IMR-90 (cell line): Measurements from ENCODE around the gene RFX1. TPM values are rescaled to one million over a fixed set of nuclear protein-coding genes. Genes with fewer than 3 reads are reported as not detected.

Experiments
- ATAC-seq: fragments of 200-7000 bp; cut with Tn5 transposase; 2 replicates; pipeline ENCODE4 v1.9.1; 2020; ENCODE audit warnings: low read depth, mild to moderate bottlenecking, moderate library complexity
- BruUV-seq: library from RNA; stranded (reverse); fragments of 400-500 nt; replicated peaks from 2 replicates; lab custom pipeline; 2021; lab: Mats Ljungman, UMichigan
- CTCF ChIA-PET: fragments of 300-600 bp; formaldehyde crosslinking; extraction: SDS; loops from one replicate; lab custom pipeline; 2021; ENCODE audit warnings: antibody characterized with exemption; lab: Yijun Ruan, JAX
- POLR2A ChIA-PET: fragments of 300-600 bp; sonication (Branson Sonifier 250); formaldehyde crosslinking; loops from one replicate; lab custom pipeline; 2022; ENCODE audit warnings: antibody characterized with exemption; ENCODE audit not compliant: unreplicated experiment; lab: Charles Lee
- DNase-seq: peaks from one replicate; pipeline ENCODE4 v3.0.0; 2013
- H2AFZ ChIP-seq: replicated peaks from 2 replicates; pipeline ENCODE3; 2013; ENCODE audit warnings: low read length, mild to moderate bottlenecking; ENCODE audit not compliant: poor library complexity
- H2AK5ac ChIP-seq: 2 replicates; pipeline ENCODE4 v1.6.1; 2013; ENCODE audit warnings: low read depth, low read length, inconsistent platforms
- H2AK9ac ChIP-seq: replicated peaks from 2 replicates; pipeline ENCODE3; 2013; ENCODE audit warnings: mild to moderate bottlenecking, low read depth, low read length, moderate library complexity; ENCODE audit not compliant: poor library complexity
- H2BK120ac ChIP-seq: 2 replicates; pipeline ENCODE4 v1.6.1; 2013; ENCODE audit warnings: low read depth, low read length, inconsistent platforms
- H2BK15ac ChIP-seq: 3 replicates; pipeline ENCODE4 v1.6.1; 2013; ENCODE audit warnings: low read depth, low read length, inconsistent platforms
- H2BK20ac ChIP-seq: 2 replicates; pipeline ENCODE4 v1.6.1; 2013; ENCODE audit warnings: low read depth, mild to moderate bottlenecking, inconsistent platforms, low read length, moderate library complexity
- H2BK5ac ChIP-seq: 2 replicates; pipeline ENCODE4 v1.6.1; 2013; ENCODE audit warnings: mild to moderate bottlenecking, low read depth, low read length, inconsistent platforms; ENCODE audit not compliant: poor library complexity, severe bottlenecking
- H3K14ac ChIP-seq: replicated peaks from 2 replicates; pipeline ENCODE4 v1.6.1; 2013; ENCODE audit warnings: low read depth, low read length, inconsistent platforms
- H3K18ac ChIP-seq: 2 replicates; pipeline ENCODE4 v1.6.1; 2013; ENCODE audit warnings: low read depth, low read length, control low read depth
- H3K23ac ChIP-seq: 2 replicates; pipeline ENCODE4 v1.6.1; 2013; ENCODE audit warnings: low read depth, low read length, inconsistent platforms
- H3K27ac ChIP-seq: 2 replicates; pipeline ENCODE4 v1.5.1; 2013; ENCODE audit warnings: mild to moderate bottlenecking, control low read depth, low read length; ENCODE audit not compliant: insufficient read depth
- H3K27me3 ChIP-seq: 2 replicates; pipeline ENCODE4 v1.6.1; 2013; ENCODE audit warnings: low read length; ENCODE audit not compliant: control insufficient read depth, insufficient read depth
- H3K36me3 ChIP-seq: 2 replicates; pipeline ENCODE4 v1.6.1; 2013; ENCODE audit warnings: low read length, mixed read lengths; ENCODE audit not compliant: control insufficient read depth, insufficient read depth
- H3K4ac ChIP-seq: 2 replicates; pipeline ENCODE4 v1.6.1; 2013; ENCODE audit warnings: low read depth, low read length, inconsistent platforms
- H3K4me1 ChIP-seq: 2 replicates; pipeline ENCODE4 v1.6.1; 2013; ENCODE audit warnings: low read length, mixed read lengths; ENCODE audit not compliant: control insufficient read depth, insufficient read depth
- H3K4me2 ChIP-seq: 2 replicates; pipeline ENCODE4 v1.6.1; 2013; ENCODE audit warnings: low read depth, mild to moderate bottlenecking, control low read depth, low read length, moderate library complexity
- H3K4me3 ChIP-seq: 2 replicates; pipeline ENCODE4 v1.5.1; 2013; ENCODE audit warnings: low read depth, mild to moderate bottlenecking, control low read depth, low read length, moderate library complexity; ENCODE audit not compliant: insufficient read depth
- H3K56ac ChIP-seq: 2 replicates; pipeline ENCODE4 v1.6.1; 2013; ENCODE audit warnings: low read length, inconsistent platforms; ENCODE audit not compliant: insufficient read depth; ENCODE audit errors: extremely low read depth
- H3K79me1 ChIP-seq, 2 experiments: 2 replicates each; pipeline ENCODE4 v1.6.1; 2013; ENCODE audit warnings: low read length in 2 of 2, inconsistent platforms in 1 of 2, low read depth in 1 of 2
- H3K9ac ChIP-seq: 2 replicates; pipeline ENCODE4 v1.6.1; 2013; ENCODE audit warnings: low read depth, low read length, control low read depth
- H3K9me1 ChIP-seq: 2 replicates; pipeline ENCODE4 v1.6.1; 2013; ENCODE audit warnings: low read length, inconsistent platforms; ENCODE audit not compliant: insufficient read depth
- H3K9me3 ChIP-seq: 2 replicates; pipeline ENCODE4 v1.6.1; 2013; ENCODE audit warnings: low read length; ENCODE audit not compliant: control insufficient read depth, insufficient read depth
- H4K20me1 ChIP-seq: 2 replicates; pipeline ENCODE4 v1.6.1; 2013; ENCODE audit warnings: low read length, inconsistent platforms; ENCODE audit not compliant: insufficient read depth
- H4K5ac ChIP-seq: 2 replicates; pipeline ENCODE4 v1.6.1; 2013; ENCODE audit warnings: mild to moderate bottlenecking, low read depth, low read length, control low read depth
- H4K8ac ChIP-seq, 2 experiments: 2 replicates each; pipeline ENCODE4 v1.6.1; 2013; ENCODE audit warnings: low read depth in 2 of 2, low read length in 2 of 2, control low read depth in 1 of 2, inconsistent platforms in 1 of 2
- H4K91ac ChIP-seq: 2 replicates; pipeline ENCODE4 v1.6.1; 2013; ENCODE audit warnings: low read depth, low read length, inconsistent platforms; ENCODE audit not compliant: insufficient read depth
- CEBPB ChIP-seq: IDR thresholded peaks from 2 replicates; pipeline ENCODE4 v1.6.1; 2012; ENCODE audit warnings: low read depth, low read length, improper control_type of control experiment
- CHD1 ChIP-seq: IDR thresholded peaks from 2 replicates; pipeline ENCODE4 v1.6.1; 2012; ENCODE audit warnings: low read depth, low read length, improper control_type of control experiment
- FOS ChIP-seq: fragments of 150-350 bp; IDR thresholded peaks from 2 replicates; pipeline ENCODE4 v1.6.1; 2016; ENCODE audit warnings: low read depth, low read length
- MAFK ChIP-seq: IDR thresholded peaks from 2 replicates; pipeline ENCODE4 v1.6.1; 2012; ENCODE audit warnings: low read depth, low read length, improper control_type of control experiment
- MAZ ChIP-seq: IDR thresholded peaks from 2 replicates; pipeline ENCODE4 v1.6.1; 2012; ENCODE audit warnings: low read depth, mild to moderate bottlenecking, low read length, improper control_type of control experiment, moderate library complexity, borderline replicate concordance
- MXI1 ChIP-seq: IDR thresholded peaks from 2 replicates; pipeline ENCODE4 v1.6.1; 2012; ENCODE audit warnings: low read depth, mild to moderate bottlenecking, low read length, moderate library complexity, borderline replicate concordance
- NFE2L2 ChIP-seq: fragments of 150-350 bp; IDR thresholded peaks from 2 replicates; pipeline ENCODE4 v1.6.1; 2016; ENCODE audit warnings: low read depth, mild to moderate bottlenecking, low read length
- POLR2A ChIP-seq: IDR thresholded peaks from 2 replicates; pipeline ENCODE4 v1.6.1; 2012; ENCODE audit warnings: mild to moderate bottlenecking, low read depth, low read length
- RAD21 ChIP-seq: IDR thresholded peaks from 2 replicates; pipeline ENCODE4 v1.6.1; 2012; ENCODE audit warnings: low read length, improper control_type of control experiment
- WGBS, 2 experiments: methylation state at CpG; one replicate each; pipeline versions ENCODE4 v1.1.5 to v1.1.7; 2013; ENCODE audit warnings: missing lambda C conversion rate in 2 of 2; ENCODE audit not compliant: insufficient read length in 1 of 2; ENCODE audit errors: extremely low coverage in 2 of 2; 5-methylcytosine and 5-hydroxymethylcytosine counted together
- dilution Hi-C: fragments of 300-500 bp; cut with HindIII; formaldehyde crosslinking; loops from one replicate; pipeline ENCODE4 v1.14.3; 2018; ENCODE audit warnings: low sequenced_read_pairs; ENCODE audit not compliant: unreplicated experiment
- in situ Hi-C: fragments of 300-500 bp; cut with MboI; formaldehyde crosslinking; loops from 3 replicates; pipeline ENCODE4 v1.14.3; 2019; ENCODE audit warnings: low sequenced_read_pairs, inconsistent platforms, mixed read lengths
- intact Hi-C: fragments of 100-400 bp; cut with micrococcal nuclease; formaldehyde crosslinking; loops from 2 replicates; pipeline ENCODE4 v1.10.0; 2022
- polyA plus RNA-seq, 3 experiments: library from polyadenylated mRNA; depleted of rRNA; stranded (reverse); fragments of >200 nt; gene quantifications; 2 replicates each; pipeline ENCODE4 v1.2.3, GENCODE V29; 2012; ENCODE audit warnings: low replicate concordance in 1 of 3
- total RNA-seq: library from RNA; depleted of rRNA; stranded (reverse); fragments of >200 nt; gene quantifications from 2 replicates; pipeline ENCODE4 v1.2.3, GENCODE V29; 2012
- TF ChIP-seq, protein P1 (sequence below): fragments of 150-350 bp; IDR thresholded peaks from 2 replicates; pipeline ENCODE4 v1.6.1; 2017; ENCODE audit warnings: mild to moderate bottlenecking, antibody characterized with exemption, low read length, low read depth
- TF ChIP-seq, protein P2 (sequence below): conservative IDR thresholded peaks from 2 replicates; pipeline ENCODE4 v1.5.1; 2012; ENCODE audit warnings: mild to moderate bottlenecking, low read depth, low read length, improper control_type of control experiment

Gene RFX1
- total and polyA plus RNA-seq, 2 of the 4 experiments (the other 2 are of a cell fraction), result 0.36 to 3.1 TPM

DNA sequence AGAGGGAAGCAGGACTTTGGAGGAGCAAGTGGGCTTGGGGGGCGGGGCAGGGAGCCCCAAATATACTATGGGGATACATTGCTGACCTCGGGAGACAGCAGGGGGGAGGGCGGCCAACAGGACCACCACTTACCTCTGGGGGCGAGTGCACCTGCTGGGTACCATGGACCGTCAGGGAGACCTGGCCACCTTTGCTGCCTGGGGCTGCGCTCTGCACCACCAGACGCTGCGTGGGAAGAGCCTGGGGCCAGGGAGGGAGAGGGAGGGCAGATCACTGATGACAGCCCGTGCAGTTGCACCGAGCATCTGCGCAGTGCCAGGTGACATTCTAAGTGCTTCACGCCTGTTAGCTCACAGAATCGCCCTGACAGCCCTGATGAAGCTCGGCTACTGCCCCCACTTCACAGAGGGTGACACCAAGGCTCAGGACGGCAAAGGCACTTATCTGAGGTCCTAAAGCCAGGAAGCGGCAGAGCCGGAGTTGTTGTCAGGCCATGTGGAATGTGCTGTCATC lies 24.1 kb downstream of the RFX1 start:
- ChIA-PET CTCF (no interaction called here), POLR2A (no interaction called here)
- no peak overlapping the region for H3K23ac ChIP-seq
- no peak overlapping the region for H2BK20ac ChIP-seq
- no peaks in the 10 kb centered on the region for H3K27me3 ChIP-seq
- H4K8ac ChIP-seq, result no peak overlapping the region
- dilution Hi-C loops (no loop called here), intact Hi-C loops (no loop called here), in situ Hi-C loops (no loop called here)
- H3K4me1 ChIP-seq, result peaks cover 8% of the 10 kb centered on the region
- H3K9me1 ChIP-seq, result 0 out of 2 replicates have a peak, but pooled peaks cover 3% of the 10 kb centered on the region
- H4K5ac ChIP-seq, result no peak overlapping the region
- TF ChIP-seq FOS, result no peak
- TF ChIP-seq, protein P1, sequence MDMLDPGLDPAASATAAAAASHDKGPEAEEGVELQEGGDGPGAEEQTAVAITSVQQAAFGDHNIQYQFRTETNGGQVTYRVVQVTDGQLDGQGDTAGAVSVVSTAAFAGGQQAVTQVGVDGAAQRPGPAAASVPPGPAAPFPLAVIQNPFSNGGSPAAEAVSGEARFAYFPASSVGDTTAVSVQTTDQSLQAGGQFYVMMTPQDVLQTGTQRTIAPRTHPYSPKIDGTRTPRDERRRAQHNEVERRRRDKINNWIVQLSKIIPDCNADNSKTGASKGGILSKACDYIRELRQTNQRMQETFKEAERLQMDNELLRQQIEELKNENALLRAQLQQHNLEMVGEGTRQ, result no peak
- no peak for TF ChIP-seq CHD1
- no peak for TF ChIP-seq RAD21
- no peak for TF ChIP-seq MAFK
- TF ChIP-seq NFE2L2, result no peak
- no peak for TF ChIP-seq MAZ
- no peak for TF ChIP-seq POLR2A
- TF ChIP-seq, protein P2, sequence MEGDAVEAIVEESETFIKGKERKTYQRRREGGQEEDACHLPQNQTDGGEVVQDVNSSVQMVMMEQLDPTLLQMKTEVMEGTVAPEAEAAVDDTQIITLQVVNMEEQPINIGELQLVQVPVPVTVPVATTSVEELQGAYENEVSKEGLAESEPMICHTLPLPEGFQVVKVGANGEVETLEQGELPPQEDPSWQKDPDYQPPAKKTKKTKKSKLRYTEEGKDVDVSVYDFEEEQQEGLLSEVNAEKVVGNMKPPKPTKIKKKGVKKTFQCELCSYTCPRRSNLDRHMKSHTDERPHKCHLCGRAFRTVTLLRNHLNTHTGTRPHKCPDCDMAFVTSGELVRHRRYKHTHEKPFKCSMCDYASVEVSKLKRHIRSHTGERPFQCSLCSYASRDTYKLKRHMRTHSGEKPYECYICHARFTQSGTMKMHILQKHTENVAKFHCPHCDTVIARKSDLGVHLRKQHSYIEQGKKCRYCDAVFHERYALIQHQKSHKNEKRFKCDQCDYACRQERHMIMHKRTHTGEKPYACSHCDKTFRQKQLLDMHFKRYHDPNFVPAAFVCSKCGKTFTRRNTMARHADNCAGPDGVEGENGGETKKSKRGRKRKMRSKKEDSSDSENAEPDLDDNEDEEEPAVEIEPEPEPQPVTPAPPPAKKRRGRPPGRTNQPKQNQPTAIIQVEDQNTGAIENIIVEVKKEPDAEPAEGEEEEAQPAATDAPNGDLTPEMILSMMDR, result no peak
- TF ChIP-seq CEBPB, result no peak
- TF ChIP-seq MXI1, result no peak
- no peak overlapping the region for H4K91ac ChIP-seq
- no peak overlapping the region for H3K4me2 ChIP-seq
- no peak for DNase-seq
- H3K18ac ChIP-seq, result no peak overlapping the region
- no peak overlapping the region for H3K4me3 ChIP-seq
- H3K27ac ChIP-seq, result no peak overlapping the region
- no peak for ATAC-seq
- no peak overlapping the region for H3K9ac ChIP-seq
- H3K56ac ChIP-seq, result no peak overlapping the region
- H2BK5ac ChIP-seq, result no peak overlapping the region
- H3K9me3 ChIP-seq, result no peaks in the 10 kb centered on the region
- peaks cover 0 to 16% of the 10 kb centered on the region in 2 experiments; a peak in 1 of 4 replicates for H3K79me1 ChIP-seq
- H2AK5ac ChIP-seq, result no peak overlapping the region
- no peak overlapping the region for H3K14ac ChIP-seq
- H4K20me1 ChIP-seq, result no peaks in the 10 kb centered on the region
- 96% methylated on average over 9 of the region's 17 CpGs; no CpG with 5 or more reads in 1 of the 2 experiments for WGBS, 2 experiments
- H2BK120ac ChIP-seq, result no peak overlapping the region
- no peak overlapping the region for H2AK9ac ChIP-seq
- no peak overlapping the region for H3K4ac ChIP-seq
- peaks cover 9% of the 10 kb centered on the region; the same call in 1 of the 2 replicates for H3K36me3 ChIP-seq
- H2BK15ac ChIP-seq, result no peak overlapping the region
- no peak overlapping the region for H2AFZ ChIP-seq
- BruUV-seq, result no TSS peak
